Vagina (tissue), 2 donors: ENCODE measurements around the gene PIP5K1B. TPM values are rescaled to one million over a fixed set of nuclear protein-coding genes. Genes with fewer than 3 reads are reported as not detected.
A peak's percentile ranks its signal among the peaks of the same experiment; 100 is the strongest.

Experiments used
- DNase-seq, 2 donors: peaks; one replicate each; pipeline ENCODE4 v3.0.0-alpha.2; 2017; ENCODE audit errors: extremely low spot score in 2 of 2
- H3K27ac ChIP-seq: fragments of 200-600 bp; sonication (generic); one replicate; pipeline ENCODE4 v1.5.1; 2019
- H3K27me3 ChIP-seq: fragments of 200-600 bp; sonication (generic); one replicate; pipeline ENCODE4 v1.5.1; 2019
- H3K36me3 ChIP-seq, 2 donors: fragments of 200-600 bp; sonication (generic); one replicate each; pipeline ENCODE4 v1.5.1; 2017 to 2019
- H3K4me1 ChIP-seq: fragments of 200-600 bp; sonication (generic); one replicate; pipeline ENCODE4 v1.5.1; 2019
- H3K4me3 ChIP-seq, 2 donors: fragments of 200-600 bp; sonication (generic); 1 replicate in 1 of 2; 2 replicates in 1 of 2; pipeline ENCODE4 v1.5.1; 2016 to 2019
- H3K9me3 ChIP-seq: fragments of 200-600 bp; sonication (generic); one replicate; pipeline ENCODE4 v1.5.1; 2019
- POLR2A ChIP-seq, 2 donors: fragments of 450-650 bp; IDR thresholded peaks; one replicate each; pipeline ENCODE4 v1.6.1; 2017; ENCODE audit warnings: antibody characterized with exemption in 2 of 2, mild to moderate bottlenecking in 2 of 2, moderate library complexity in 2 of 2
- POLR2AphosphoS5 ChIP-seq, 2 donors: sonication (generic); formaldehyde crosslinking; IDR thresholded peaks; one replicate each; pipeline ENCODE4 v1.9.0; 2017; ENCODE audit warnings: antibody characterized with exemption in 2 of 2, mild to moderate bottlenecking in 2 of 2, low read depth in 1 of 2; ENCODE audit not compliant: insufficient read depth in 1 of 2
- intact Hi-C: fragments of 100-400 bp; cut with DNase I; formaldehyde crosslinking; loops from one replicate; pipeline ENCODE4 v1.15.1; 2023
- total RNA-seq: library from RNA; depleted of rRNA; stranded (reverse); fragments of >200 nt; gene quantifications from one replicate; pipeline ENCODE4 v1.2.3, GENCODE V29; 2016
- TF ChIP-seq, protein P1 (sequence below), 3 experiments: fragments of 450-650 bp in 2 of 3; fragments of 200-600 bp in 1 of 3; sonication (generic) in 1 of 3; IDR thresholded peaks; one replicate each; pipeline ENCODE4 v1.5.1; 2017 to 2019; ENCODE audit warnings: antibody characterized with exemption in 3 of 3, mild to moderate bottlenecking in 2 of 3, moderate library complexity in 2 of 3

Gene PIP5K1B
- total RNA-seq, 1 donor from 2014 or later: 2.9 TPM

DNA sequence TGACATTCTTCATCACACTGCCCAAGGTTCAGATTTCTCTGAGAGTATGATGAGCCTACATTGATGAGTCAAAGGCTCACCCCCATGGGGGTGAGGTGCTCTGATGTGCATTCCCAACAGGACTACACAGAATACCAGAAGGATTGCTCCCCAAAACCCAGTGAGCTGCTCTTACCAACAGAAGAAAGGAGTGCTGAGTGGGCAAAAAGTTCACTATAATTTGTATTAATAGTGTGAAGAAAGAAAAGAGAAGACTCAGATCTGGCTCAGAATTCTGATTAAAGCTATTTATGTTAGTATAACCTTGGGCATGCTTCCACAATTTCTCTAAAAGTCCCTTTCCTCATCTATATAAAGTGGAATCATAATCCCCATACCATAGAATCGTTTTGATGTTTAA is 262.8 kb downstream of the PIP5K1B start:
- Histone ChIP-seq H3K4me1 (no peaks in the 10 kb centered on the region), H3K27ac (no peak overlapping the region), H3K27me3 (no peaks in the 10 kb centered on the region), H3K9me3 (no peaks in the 10 kb centered on the region), H3K4me3 (no peak overlapping the region), H3K36me3 (no peaks in the 10 kb centered on the region)
- TF ChIP-seq, protein P1, sequence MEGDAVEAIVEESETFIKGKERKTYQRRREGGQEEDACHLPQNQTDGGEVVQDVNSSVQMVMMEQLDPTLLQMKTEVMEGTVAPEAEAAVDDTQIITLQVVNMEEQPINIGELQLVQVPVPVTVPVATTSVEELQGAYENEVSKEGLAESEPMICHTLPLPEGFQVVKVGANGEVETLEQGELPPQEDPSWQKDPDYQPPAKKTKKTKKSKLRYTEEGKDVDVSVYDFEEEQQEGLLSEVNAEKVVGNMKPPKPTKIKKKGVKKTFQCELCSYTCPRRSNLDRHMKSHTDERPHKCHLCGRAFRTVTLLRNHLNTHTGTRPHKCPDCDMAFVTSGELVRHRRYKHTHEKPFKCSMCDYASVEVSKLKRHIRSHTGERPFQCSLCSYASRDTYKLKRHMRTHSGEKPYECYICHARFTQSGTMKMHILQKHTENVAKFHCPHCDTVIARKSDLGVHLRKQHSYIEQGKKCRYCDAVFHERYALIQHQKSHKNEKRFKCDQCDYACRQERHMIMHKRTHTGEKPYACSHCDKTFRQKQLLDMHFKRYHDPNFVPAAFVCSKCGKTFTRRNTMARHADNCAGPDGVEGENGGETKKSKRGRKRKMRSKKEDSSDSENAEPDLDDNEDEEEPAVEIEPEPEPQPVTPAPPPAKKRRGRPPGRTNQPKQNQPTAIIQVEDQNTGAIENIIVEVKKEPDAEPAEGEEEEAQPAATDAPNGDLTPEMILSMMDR (IDR thresholded peaks at IDR 0.05): no peak
- TF ChIP-seq POLR2A (IDR thresholded peaks at IDR 0.05) (no peak), POLR2AphosphoS5 (IDR thresholded peaks at IDR 0.05; ENCODE audit: insufficient read depth in 1 of 2, low read depth in 1 of 2) (no peak)
- no peak for DNase-seq
- intact Hi-C loops: no loop called here

DNA sequence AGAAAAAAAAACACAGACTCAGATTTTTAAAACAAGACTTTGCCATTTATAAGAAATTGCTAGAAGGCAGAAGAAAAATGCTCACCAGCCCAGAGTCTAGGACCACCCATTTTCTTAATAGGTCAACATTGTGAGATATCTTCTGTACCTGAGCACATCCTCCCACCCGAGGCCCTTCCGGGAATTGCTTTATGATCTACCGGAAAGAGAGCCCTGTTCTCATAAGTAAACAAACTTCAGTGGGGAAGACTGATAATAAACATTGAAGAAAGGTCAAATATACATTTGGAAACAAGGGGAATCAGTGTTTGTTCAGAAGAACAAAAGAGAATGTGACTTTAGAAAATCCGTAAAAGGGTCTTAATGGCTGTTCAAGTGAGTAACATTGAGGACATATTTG is 264.5 kb downstream of the PIP5K1B start:
- no peaks in the 10 kb centered on the region for H3K4me1 ChIP-seq
- H3K4me3 ChIP-seq: no peak overlapping the region
- intact Hi-C loops: no loop called here
- no peak overlapping the region for H3K27ac ChIP-seq
- H3K36me3 ChIP-seq: no peaks in the 10 kb centered on the region
- no peak for TF ChIP-seq POLR2A (IDR thresholded peaks at IDR 0.05)
- TF ChIP-seq POLR2AphosphoS5 (IDR thresholded peaks at IDR 0.05; ENCODE audit: insufficient read depth in 1 of 2, low read depth in 1 of 2): no peak
- TF ChIP-seq, protein P1 (IDR thresholded peaks at IDR 0.05): no peak
- no peak for DNase-seq
- no peaks in the 10 kb centered on the region for H3K9me3 ChIP-seq
- H3K27me3 ChIP-seq: no peaks in the 10 kb centered on the region

DNA sequence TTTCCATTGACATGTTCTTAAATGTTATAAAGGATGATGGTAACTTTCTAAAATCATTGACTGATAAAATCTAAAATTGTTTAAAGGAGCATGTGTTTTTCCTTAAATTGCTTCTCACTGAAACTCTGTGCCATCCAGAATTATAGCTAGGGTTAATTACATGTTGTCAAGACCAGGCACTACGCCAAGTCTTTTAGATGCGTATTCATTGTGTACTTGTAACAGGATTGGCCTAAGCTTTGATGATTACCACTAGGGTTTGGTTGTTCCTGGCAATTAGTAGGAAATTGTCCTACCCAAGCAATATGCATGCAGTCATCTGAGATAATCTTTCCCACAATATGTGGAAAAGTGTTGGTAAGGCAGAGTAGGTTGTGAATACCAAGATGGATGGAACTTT is 265.1 kb downstream of the PIP5K1B start:
- H3K27me3 ChIP-seq: no peaks in the 10 kb centered on the region
- DNase-seq: no peak
- no peak for TF ChIP-seq POLR2AphosphoS5 (IDR thresholded peaks at IDR 0.05; ENCODE audit: insufficient read depth in 1 of 2, low read depth in 1 of 2)
- no peak for TF ChIP-seq POLR2A (IDR thresholded peaks at IDR 0.05)
- TF ChIP-seq, protein P1 (IDR thresholded peaks at IDR 0.05): no peak
- H3K27ac ChIP-seq: no peak overlapping the region
- H3K4me1 ChIP-seq: peaks cover 4% of the 10 kb centered on the region
- intact Hi-C loops: no loop called here
- H3K4me3 ChIP-seq: no peak overlapping the region
- no peaks in the 10 kb centered on the region for H3K9me3 ChIP-seq
- no peaks in the 10 kb centered on the region for H3K36me3 ChIP-seq

DNA sequence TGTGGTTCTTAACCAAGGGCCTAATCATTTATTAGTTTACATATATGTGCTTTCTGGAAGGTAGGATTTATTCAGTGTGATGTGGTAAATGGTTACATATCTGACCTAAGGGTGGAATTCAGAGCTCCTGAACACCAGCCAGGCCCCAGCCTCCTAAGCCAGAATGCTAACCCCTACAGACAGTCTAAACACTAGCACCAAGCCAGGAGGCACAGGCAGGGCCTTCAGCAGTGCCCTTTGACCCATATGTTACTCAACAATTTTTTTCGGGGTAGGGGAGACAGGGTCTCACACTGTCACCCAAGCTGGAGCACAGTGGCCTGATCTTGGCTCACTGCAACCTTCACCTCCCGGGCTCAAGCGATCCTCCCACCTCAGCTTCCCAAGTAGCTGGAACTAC is 268.6 kb downstream of the PIP5K1B start:
- Histone ChIP-seq H3K4me1 (peaks cover 14% of the 10 kb centered on the region), H3K36me3 (no peaks in the 10 kb centered on the region), H3K4me3 (no peak overlapping the region), H3K27me3 (no peaks in the 10 kb centered on the region), H3K27ac (no peak overlapping the region), H3K9me3 (no peaks in the 10 kb centered on the region)
- no peak for TF ChIP-seq POLR2A (IDR thresholded peaks at IDR 0.05)
- intact Hi-C loops: no loop called here
- no peak for DNase-seq

DNA sequence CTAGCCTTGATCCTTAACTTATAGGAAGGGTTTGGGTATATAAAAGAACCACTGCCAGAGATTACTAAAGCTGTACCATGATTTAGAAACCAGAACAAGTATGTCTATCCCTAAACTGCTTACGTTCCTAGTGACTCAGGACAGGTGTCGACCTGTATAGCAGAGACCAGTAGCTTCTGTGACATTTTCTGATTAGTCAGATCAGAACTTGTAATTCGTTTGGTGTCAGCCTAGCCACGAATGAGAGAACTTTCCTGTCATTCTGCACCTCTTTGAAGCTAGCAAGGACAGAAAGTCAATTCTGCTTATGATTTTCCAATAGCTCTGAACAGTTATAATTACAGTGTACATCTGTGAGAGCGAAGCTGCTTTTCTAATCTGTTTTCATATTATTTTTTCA is 269.4 kb downstream of the PIP5K1B start:
- DNase-seq: no peak
- no peaks in the 10 kb centered on the region for H3K9me3 ChIP-seq
- H3K4me3 ChIP-seq: peak overlapping the region in 1 of 2 donors; percentile 23
- peaks cover 14% of the 10 kb centered on the region for H3K4me1 ChIP-seq
- H3K36me3 ChIP-seq: no peaks in the 10 kb centered on the region
- TF ChIP-seq POLR2AphosphoS5 (IDR thresholded peaks at IDR 0.05; ENCODE audit: insufficient read depth in 1 of 2, low read depth in 1 of 2) (peak in 1 of 2 donors; percentile 9), POLR2A (IDR thresholded peaks at IDR 0.05) (no peak)
- TF ChIP-seq, protein P1 (IDR thresholded peaks at IDR 0.05): no peak
- no peaks in the 10 kb centered on the region for H3K27me3 ChIP-seq
- intact Hi-C loops: no loop called here
- no peak overlapping the region for H3K27ac ChIP-seq

DNA sequence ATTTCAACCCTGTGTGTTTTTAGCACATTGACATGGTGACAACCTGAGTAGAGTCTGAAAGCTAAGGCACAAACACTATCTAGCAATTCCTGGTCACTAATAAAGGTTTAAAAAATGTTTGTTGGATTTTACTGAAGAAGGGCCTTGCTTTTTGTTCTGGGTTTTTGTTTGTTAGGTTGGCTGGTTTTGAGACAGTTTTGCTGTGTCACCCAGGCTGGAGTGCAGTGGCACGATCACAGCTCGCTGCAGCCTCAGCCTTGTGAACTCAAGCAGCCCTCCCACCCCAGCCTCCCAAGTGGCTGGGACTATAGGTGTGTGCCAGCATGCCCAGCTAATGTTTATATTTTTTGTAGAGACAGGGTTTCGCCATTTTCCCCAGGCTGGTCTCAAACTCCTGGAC is 269.9 kb downstream of the PIP5K1B start:
- Histone ChIP-seq H3K4me1 (peaks cover 14% of the 10 kb centered on the region), H3K36me3 (no peaks in the 10 kb centered on the region), H3K9me3 (no peaks in the 10 kb centered on the region), H3K27me3 (no peaks in the 10 kb centered on the region), H3K4me3 (peak overlapping the region in 1 of 2 donors; percentile 23), H3K27ac (no peak overlapping the region)
- TF ChIP-seq, protein P1 (IDR thresholded peaks at IDR 0.05): no peak
- TF ChIP-seq POLR2A (IDR thresholded peaks at IDR 0.05): no peak
- no peak for TF ChIP-seq POLR2AphosphoS5 (IDR thresholded peaks at IDR 0.05; ENCODE audit: insufficient read depth in 1 of 2, low read depth in 1 of 2)
- no peak for DNase-seq
- intact Hi-C loops: no loop called here
